ENCODE measurements around the gene ASCC1. TPM values are rescaled to one million over a fixed set of nuclear protein-coding genes. Genes with fewer than 3 reads are reported as not detected.
A peak's percentile ranks its signal among the peaks of the same experiment; 100 is the strongest.

ASCC1 gene
- total and polyA plus RNA-seq, 2 of the 13 experiments (the other 11 are each of a cell fraction or from before 2014, with no cell fraction given), result 21.6 to 30.1 TPM

GRCh38 chr10:72098836-72099599, 117.1 kb downstream of the ASCC1 start (continued):
- no peak for TF ChIP-seq RCOR2 (CRISPR knock-in tag; IDR thresholded peaks at IDR 0.05)
- no peak for TF ChIP-seq ZNF234 (CRISPR knock-in tag; conservative IDR thresholded peaks at IDR 0.05)
- TF ChIP-seq CEBPG (CRISPR knock-in tag; IDR thresholded peaks at IDR 0.05), result 0 out of 2 replicates have a peak, but pooled peaks have one; percentile 2
- no peak for TF ChIP-seq SP140L (CRISPR knock-in tag; IDR thresholded peaks at IDR 0.05; ENCODE audit: borderline replicate concordance)
- peak; percentile 98; the same call in 1 of the 2 replicates for TF ChIP-seq HOXA9 (CRISPR knock-in tag; IDR thresholded peaks at IDR 0.05; ENCODE audit: borderline replicate concordance)
- no peak for TF ChIP-seq ZNF432 (CRISPR knock-in tag; IDR thresholded peaks at IDR 0.05; ENCODE audit: borderline replicate concordance)
- no peak for TF ChIP-seq ZNF512 (CRISPR knock-in tag; IDR thresholded peaks at IDR 0.05)
- no peak for TF ChIP-seq ZNF558 (CRISPR knock-in tag; IDR thresholded peaks at IDR 0.05; ENCODE audit: borderline replicate concordance)
- TF ChIP-seq RARA (CRISPR knock-in tag; IDR thresholded peaks at IDR 0.05), result no peak
- TF ChIP-seq FOXO1 (CRISPR knock-in tag; IDR thresholded peaks at IDR 0.05), result no peak
- no peak for TF ChIP-seq GATAD1 (CRISPR knock-in tag; IDR thresholded peaks at IDR 0.05)
- TF ChIP-seq ZSCAN21 (CRISPR knock-in tag; IDR thresholded peaks at IDR 0.05; ENCODE audit: borderline replicate concordance), result no peak
- no peak for TF ChIP-seq SNAPC5 (CRISPR knock-in tag; IDR thresholded peaks at IDR 0.05; ENCODE audit: borderline replicate concordance)
- no peak for TF ChIP-seq ZNF260 (CRISPR knock-in tag; IDR thresholded peaks at IDR 0.05; ENCODE audit: borderline replicate concordance, low read depth)
- TF ChIP-seq ZBTB7A (CRISPR knock-in tag; IDR thresholded peaks at IDR 0.05), result no peak
- TF ChIP-seq ZNF296 (CRISPR knock-in tag; conservative IDR thresholded peaks at IDR 0.05), result no peak
- TF ChIP-seq ZFP37 (CRISPR knock-in tag; IDR thresholded peaks at IDR 0.05; ENCODE audit: borderline replicate concordance), result no peak
- TF ChIP-seq FOSL2 (CRISPR knock-in tag; IDR thresholded peaks at IDR 0.05), result peak; percentile 84
- no peak for TF ChIP-seq ZNF597 (CRISPR knock-in tag; IDR thresholded peaks at IDR 0.05)
- TF ChIP-seq CBFB (CRISPR knock-in tag; IDR thresholded peaks at IDR 0.05), result peak; percentile 10; the same call in 1 of the 2 replicates
- no peak for TF ChIP-seq ZNF138 (CRISPR knock-in tag; IDR thresholded peaks at IDR 0.05; ENCODE audit: low read depth)
- no peak for TF ChIP-seq ZNF563 (CRISPR knock-in tag; IDR thresholded peaks at IDR 0.05)
- no peak for TF ChIP-seq ZNF33B (CRISPR knock-in tag; IDR thresholded peaks at IDR 0.05)
- TF ChIP-seq ZMAT5 (CRISPR knock-in tag; IDR thresholded peaks at IDR 0.05; ENCODE audit: borderline replicate concordance, low read depth), result no peak
- no peak for TF ChIP-seq ZSCAN9 (CRISPR knock-in tag; IDR thresholded peaks at IDR 0.05; ENCODE audit: borderline replicate concordance)

Measured in HepG2 (cell line).